Mesenchymal stem cell (in vitro differentiated cells and primary cell): ENCODE data around the gene DAB1.

Experiments
- DNase-seq: peaks from one replicate; pipeline ENCODE4 v3.0.0-alpha.2; 2013
- H2AFZ ChIP-seq: one replicate; pipeline ENCODE4 v1.6.1; 2013; ENCODE audit warnings: low read depth, mild to moderate bottlenecking, control low read depth, inconsistent platforms, low read length, moderate library complexity
- H2AK5ac ChIP-seq: 2 replicates; pipeline ENCODE4 v1.6.1; 2013; ENCODE audit warnings: low read length, moderate library complexity, mild to moderate bottlenecking, inconsistent platforms; ENCODE audit not compliant: severe bottlenecking
- H2BK120ac ChIP-seq: one replicate; pipeline ENCODE4 v1.6.1; 2013; ENCODE audit warnings: low read depth, mild to moderate bottlenecking, inconsistent platforms, low read length, moderate library complexity
- H2BK12ac ChIP-seq, 2 experiments: one replicate each; pipeline ENCODE4 v1.6.1; 2013; ENCODE audit warnings: inconsistent platforms in 2 of 2, low read length in 2 of 2, mild to moderate bottlenecking in 2 of 2, moderate library complexity in 2 of 2, control low read depth in 1 of 2
- H2BK15ac ChIP-seq: one replicate; pipeline ENCODE4 v1.6.1; 2013; ENCODE audit warnings: mild to moderate bottlenecking, low read depth, inconsistent platforms; ENCODE audit not compliant: poor library complexity, severe bottlenecking
- H2BK5ac ChIP-seq: 2 replicates; pipeline ENCODE4 v1.6.1; 2013; ENCODE audit warnings: low read depth, mild to moderate bottlenecking, low read length, control low read depth, inconsistent platforms; ENCODE audit not compliant: poor library complexity, severe bottlenecking
- H3K14ac ChIP-seq, 2 experiments: one replicate each; pipeline ENCODE4 v1.6.1; 2013; ENCODE audit warnings: inconsistent platforms in 2 of 2, low read length in 2 of 2, control low read depth in 1 of 2, mild to moderate bottlenecking in 1 of 2, moderate library complexity in 1 of 2
- H3K18ac ChIP-seq, 2 experiments: one replicate each; pipeline ENCODE4 v1.6.1; 2013; ENCODE audit warnings: inconsistent platforms in 2 of 2, low read length in 2 of 2, control low read depth in 1 of 2, low read depth in 1 of 2, mild to moderate bottlenecking in 1 of 2
- H3K23ac ChIP-seq, 2 experiments: one replicate each; pipeline ENCODE4 v1.6.1; 2013; ENCODE audit warnings: inconsistent platforms in 2 of 2, low read length in 2 of 2, mild to moderate bottlenecking in 2 of 2, moderate library complexity in 2 of 2, control low read depth in 1 of 2
- H3K27ac ChIP-seq: 2 replicates; pipeline ENCODE4 v1.5.1; 2013; ENCODE audit warnings: mild to moderate bottlenecking, moderate library complexity, low read length, control low read depth, inconsistent platforms; ENCODE audit not compliant: poor library complexity, severe bottlenecking
- H3K27me3 ChIP-seq, 2 experiments: 2 replicates each; pipeline versions ENCODE4 v1.6.1 to v1.7.0; 2013; ENCODE audit warnings: low read length in 2 of 2, mild to moderate bottlenecking in 2 of 2, moderate library complexity in 2 of 2, control low read depth in 1 of 2, inconsistent platforms in 1 of 2; ENCODE audit not compliant: control insufficient read depth in 1 of 2, insufficient read depth in 1 of 2
- H3K36me3 ChIP-seq, 2 experiments: 2 replicates each; pipeline versions ENCODE4 v1.6.1 to v1.7.0; 2013; ENCODE audit warnings: low read length in 2 of 2, control low read depth in 1 of 2, inconsistent platforms in 1 of 2, low read depth in 1 of 2, mild to moderate bottlenecking in 1 of 2; ENCODE audit not compliant: insufficient read depth in 2 of 2, control insufficient read depth in 1 of 2
- H3K4ac ChIP-seq, 2 experiments: one replicate each; pipeline ENCODE4 v1.6.1; 2013; ENCODE audit warnings: inconsistent platforms in 2 of 2, low read length in 2 of 2, mild to moderate bottlenecking in 2 of 2, moderate library complexity in 2 of 2, control low read depth in 1 of 2, low read depth in 1 of 2
- H3K4me1 ChIP-seq: 2 replicates; pipeline ENCODE4 v1.6.1; 2013; ENCODE audit warnings: low read depth, low read length, control low read depth; ENCODE audit not compliant: control insufficient read depth, insufficient read depth
- H3K4me2 ChIP-seq: 2 replicates; pipeline ENCODE4 v1.6.1; 2013; ENCODE audit warnings: low read length, mild to moderate bottlenecking, inconsistent platforms; ENCODE audit not compliant: poor library complexity, severe bottlenecking
- H3K4me3 ChIP-seq, 2 experiments: 2 replicates each; pipeline versions ENCODE4 v1.5.1 to v1.7.0; 2013; ENCODE audit warnings: low read length in 2 of 2, mild to moderate bottlenecking in 2 of 2, control low read depth in 1 of 2, low read depth in 1 of 2; ENCODE audit not compliant: insufficient read depth in 1 of 2
- H3K79me1 ChIP-seq: replicated peaks from 2 replicates; pipeline ENCODE4 v1.6.1; 2013; ENCODE audit warnings: mild to moderate bottlenecking, control low read depth, low read length, inconsistent platforms; ENCODE audit not compliant: poor library complexity, severe bottlenecking
- H3K9ac ChIP-seq: 2 replicates; pipeline ENCODE4 v1.7.0; 2013; ENCODE audit warnings: mild to moderate bottlenecking, low read length, moderate library complexity
- H3K9me3 ChIP-seq: 2 replicates; pipeline ENCODE4 v1.7.0; 2013; ENCODE audit warnings: mild to moderate bottlenecking, low read length; ENCODE audit not compliant: control insufficient read depth
- H4K8ac ChIP-seq: one replicate; pipeline ENCODE4 v1.6.1; 2013; ENCODE audit warnings: inconsistent platforms, mild to moderate bottlenecking, low read length, moderate library complexity
- H4K91ac ChIP-seq: one replicate; pipeline ENCODE4 v1.6.1; 2013; ENCODE audit warnings: mild to moderate bottlenecking, low read length, inconsistent platforms
- WGBS: methylation state at CpG from one replicate; pipeline ENCODE4 v1.1.7; 2013; ENCODE audit warnings: mixed read lengths; 5-methylcytosine and 5-hydroxymethylcytosine counted together

Gene DAB1

DNA sequence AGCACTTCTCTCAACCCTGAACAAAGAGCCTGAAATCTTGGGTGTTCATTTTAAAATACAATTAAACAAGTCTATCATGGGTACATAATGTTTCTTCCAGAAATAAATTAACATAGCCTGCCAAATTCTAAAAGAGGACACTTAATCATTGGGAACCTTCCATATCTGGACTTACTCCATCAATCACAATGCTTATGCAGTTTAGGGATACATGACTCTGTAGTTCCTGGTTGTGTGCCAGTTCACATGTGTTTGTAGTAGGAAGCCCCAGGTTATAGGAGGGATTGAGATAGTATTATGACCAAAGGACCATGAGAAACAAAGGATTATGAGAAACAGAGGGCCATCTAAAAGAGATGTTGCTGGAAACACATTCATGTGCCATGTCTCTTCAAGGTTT is 19.1 kb upstream of the DAB1 start:
- H3K27me3 ChIP-seq: peaks cover 0 to 9% of the 10 kb centered on the region in 2 experiments
- no peak overlapping the region for H2AK5ac ChIP-seq
- H3K18ac ChIP-seq: no peak overlapping the region
- no peak overlapping the region for H2BK12ac ChIP-seq
- no peak overlapping the region for H3K4ac ChIP-seq
- H3K23ac ChIP-seq: no peak overlapping the region
- no peak overlapping the region for H2BK15ac ChIP-seq
- H4K91ac ChIP-seq: no peak overlapping the region
- no peaks in the 10 kb centered on the region for H3K9me3 ChIP-seq
- DNase-seq: no peak
- no peak overlapping the region for H3K4me2 ChIP-seq
- H3K79me1 ChIP-seq: no peaks in the 10 kb centered on the region
- H3K4me1 ChIP-seq: no peaks in the 10 kb centered on the region
- H2BK120ac ChIP-seq: no peak overlapping the region
- no peak overlapping the region for H3K27ac ChIP-seq
- no peaks in the 10 kb centered on the region for H3K36me3 ChIP-seq
- H3K9ac ChIP-seq: no peak overlapping the region
- no peak overlapping the region for H4K8ac ChIP-seq
- H2AFZ ChIP-seq: no peak overlapping the region
- H2BK5ac ChIP-seq: no peak overlapping the region
- no peak overlapping the region for H3K4me3 ChIP-seq
- no peak overlapping the region for H3K14ac ChIP-seq

GRCh38 chr1:57440096-57440495 is 16.2 kb upstream of the DAB1 start:
- no peak overlapping the region for H4K8ac ChIP-seq

GRCh38 chr1:57431400-57431799 is 7.5 kb upstream of the DAB1 start:
- H2BK120ac ChIP-seq: no peak overlapping the region
- no peak overlapping the region for H2BK15ac ChIP-seq
- H3K4ac ChIP-seq: no peak overlapping the region
- no peaks in the 10 kb centered on the region for H3K27me3 ChIP-seq
- no peak overlapping the region for H3K4me2 ChIP-seq
- no peaks in the 10 kb centered on the region for H3K36me3 ChIP-seq
- H4K91ac ChIP-seq: no peak overlapping the region
- H3K9me3 ChIP-seq: no peaks in the 10 kb centered on the region
- DNase-seq: no peak
- no peaks in the 10 kb centered on the region for H3K4me1 ChIP-seq
- no peak overlapping the region for H3K14ac ChIP-seq
- H3K4me3 ChIP-seq: no peak overlapping the region
- no peak overlapping the region for H3K18ac ChIP-seq
- H3K27ac ChIP-seq: no peak overlapping the region
- H2BK12ac ChIP-seq: no peak overlapping the region
- no peak overlapping the region for H2AK5ac ChIP-seq
- H2BK5ac ChIP-seq: no peak overlapping the region
- no peak overlapping the region for H4K8ac ChIP-seq
- no peaks in the 10 kb centered on the region for H3K79me1 ChIP-seq
- H3K9ac ChIP-seq: no peak overlapping the region
- WGBS: 83% methylated on average over 4 of the region's 5 CpGs
- H2AFZ ChIP-seq: no peak overlapping the region
- no peak overlapping the region for H3K23ac ChIP-seq

More at GRCh38 chr1:57440096-57440495, 16.2 kb upstream of the DAB1 start:
- no peak overlapping the region for H3K4me3 ChIP-seq
- H3K79me1 ChIP-seq: no peaks in the 10 kb centered on the region
- no peak overlapping the region for H3K4ac ChIP-seq
- no peaks in the 10 kb centered on the region for H3K4me1 ChIP-seq
- no peak overlapping the region for H3K14ac ChIP-seq
- no peak overlapping the region for H3K23ac ChIP-seq
- H4K91ac ChIP-seq: no peak overlapping the region
- H3K27ac ChIP-seq: no peak overlapping the region
- H2AK5ac ChIP-seq: no peak overlapping the region
- no peaks in the 10 kb centered on the region for H3K36me3 ChIP-seq
- no peak overlapping the region for H3K4me2 ChIP-seq
- H3K9me3 ChIP-seq: no peaks in the 10 kb centered on the region
- H3K9ac ChIP-seq: no peak overlapping the region
- no peak overlapping the region for H2AFZ ChIP-seq
- no peak overlapping the region for H2BK15ac ChIP-seq
- H3K18ac ChIP-seq: no peak overlapping the region
- no peak for DNase-seq
- H2BK5ac ChIP-seq: no peak overlapping the region
- H3K27me3 ChIP-seq: peaks cover 0 to 9% of the 10 kb centered on the region in 2 experiments
- WGBS: 76% methylated on average over 1 of the region's 1 CpG
- no peak overlapping the region for H2BK120ac ChIP-seq
- no peak overlapping the region for H2BK12ac ChIP-seq

DNA sequence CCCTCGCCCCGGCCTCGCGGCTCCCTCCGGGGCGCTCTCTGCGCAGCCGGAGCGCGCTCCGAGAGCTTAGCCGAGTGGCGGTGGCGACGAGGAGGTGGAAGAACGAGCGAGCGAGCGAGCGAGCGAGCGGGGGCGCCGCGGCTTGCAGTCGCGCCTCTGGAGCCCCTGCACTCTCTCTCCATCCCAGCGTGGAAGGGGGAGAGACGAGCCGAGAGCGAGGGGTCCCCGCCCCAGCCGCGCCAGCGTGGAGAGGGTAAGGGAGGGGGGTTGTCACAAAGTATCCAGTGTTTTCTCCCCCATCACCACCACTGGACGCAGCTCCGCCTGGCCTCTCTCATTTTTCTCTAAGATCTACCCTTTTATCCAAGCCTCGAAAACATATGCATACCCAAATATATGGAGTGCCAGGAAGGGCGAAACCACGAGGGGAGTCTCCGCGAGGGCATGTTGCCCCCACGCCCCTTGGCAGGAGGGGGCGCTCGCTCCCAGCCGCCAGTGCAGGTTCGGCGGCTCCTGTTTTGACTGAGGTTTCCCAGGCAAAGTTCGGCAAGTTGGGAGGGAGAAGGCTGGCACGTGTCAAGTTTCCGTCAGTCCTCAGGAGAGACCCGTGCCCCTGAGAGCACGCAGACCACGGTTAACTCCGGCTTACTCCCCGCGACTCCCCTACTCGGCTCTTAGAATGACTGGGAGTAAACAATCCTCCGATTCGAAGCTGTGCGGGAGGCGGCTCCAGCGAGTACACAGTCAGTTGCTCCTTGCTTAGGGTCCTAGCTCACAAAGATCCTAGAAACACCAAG is 569 bp upstream of the DAB1 start:
- under 1% methylated on average over 43 of the region's 63 CpGs for WGBS
- no peak overlapping the region for H3K23ac ChIP-seq
- H3K9me3 ChIP-seq: no peaks in the 10 kb centered on the region
- peaks cover 34 to 62% of the 10 kb centered on the region in 2 experiments for H3K27me3 ChIP-seq
- peak overlapping the region; percentile 69 for H3K9ac ChIP-seq
- H2BK15ac ChIP-seq: no peak overlapping the region
- H4K8ac ChIP-seq: no peak overlapping the region
- no peak overlapping the region for H3K27ac ChIP-seq
- H2AK5ac ChIP-seq: no peak overlapping the region
- H2BK12ac ChIP-seq: no peak overlapping the region
- H3K18ac ChIP-seq: no peak overlapping the region
- no peak overlapping the region for H3K14ac ChIP-seq
- peak overlapping the region; percentile 58 for H2AFZ ChIP-seq
- DNase-seq: peak; percentile 33
- H3K4me3 ChIP-seq: peak overlapping the region; percentile 42 to 84
- no peak overlapping the region for H3K4ac ChIP-seq
- no peaks in the 10 kb centered on the region for H3K79me1 ChIP-seq
- H3K4me1 ChIP-seq: peaks cover 27% of the 10 kb centered on the region
- peak overlapping the region; percentile 97 for H3K4me2 ChIP-seq
- H2BK120ac ChIP-seq: no peak overlapping the region
- no peak overlapping the region for H4K91ac ChIP-seq
- H3K36me3 ChIP-seq: no peaks in the 10 kb centered on the region
- no peak overlapping the region for H2BK5ac ChIP-seq
